ENCODE results near the gene BBS9.
"Not testable (repeated sequence)": the region's sequence is repeated elsewhere in the genome, so short reads cannot be mapped to it uniquely, and the experiment has no call there.

The BBS9 gene

DNA sequence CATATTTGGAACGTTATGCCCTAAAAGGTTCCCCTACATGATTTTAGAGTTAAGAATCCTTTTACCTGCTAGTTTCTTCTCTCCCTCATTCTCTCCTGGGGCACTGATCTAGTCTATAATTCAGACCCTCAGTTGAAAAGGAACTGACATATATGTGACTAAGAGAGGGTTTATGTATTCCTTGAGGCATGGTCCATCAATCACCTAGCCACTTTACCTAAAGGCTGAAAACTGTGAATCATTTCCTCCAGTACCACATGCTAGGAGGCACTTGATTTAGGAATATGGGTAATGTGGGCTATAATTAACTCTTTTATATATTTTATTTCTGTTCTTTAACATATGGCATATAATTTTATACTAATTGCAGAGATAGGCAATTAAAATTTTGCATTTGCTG lies 303.5 kb downstream of the BBS9 start:
- DNase-seq (ENCODE audit: low read depth): no peak

GRCh38 chr7:33433357-33433756 lies 304.0 kb downstream of the BBS9 start:
- no peak for DNase-seq (ENCODE audit: low read depth)

GRCh38 chr7:33444511-33444910 lies 315.1 kb downstream of the BBS9 start:
- DNase-seq (ENCODE audit: low read depth): no peak

- no peak for DNase-seq (ENCODE audit: low read depth)
Observed at GRCh38 chr7:33446551-33446950, 317.2 kb downstream of the BBS9 start.

DNA sequence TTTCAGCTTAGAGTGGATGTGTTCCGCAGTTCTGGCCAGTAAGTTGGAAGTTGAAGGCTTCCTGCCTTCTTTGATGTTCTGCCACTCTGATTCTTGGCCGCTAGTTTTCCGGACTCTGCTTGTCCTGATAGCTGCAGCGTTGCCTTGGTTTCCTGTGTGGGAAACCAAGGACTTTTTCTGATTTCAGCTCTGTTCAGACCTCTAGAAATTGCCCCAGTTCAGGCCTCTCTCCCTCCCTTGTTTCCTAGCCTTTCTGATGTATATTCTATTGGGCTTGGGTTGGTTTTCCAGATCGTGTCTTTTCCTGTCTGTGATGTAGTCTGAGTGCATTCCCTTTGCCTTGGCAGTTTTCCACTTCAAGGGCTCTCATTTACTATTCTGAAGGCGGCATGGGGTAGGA lies 318.7 kb downstream of the BBS9 start:
- DNase-seq (ENCODE audit: low read depth): no peak

DNA sequence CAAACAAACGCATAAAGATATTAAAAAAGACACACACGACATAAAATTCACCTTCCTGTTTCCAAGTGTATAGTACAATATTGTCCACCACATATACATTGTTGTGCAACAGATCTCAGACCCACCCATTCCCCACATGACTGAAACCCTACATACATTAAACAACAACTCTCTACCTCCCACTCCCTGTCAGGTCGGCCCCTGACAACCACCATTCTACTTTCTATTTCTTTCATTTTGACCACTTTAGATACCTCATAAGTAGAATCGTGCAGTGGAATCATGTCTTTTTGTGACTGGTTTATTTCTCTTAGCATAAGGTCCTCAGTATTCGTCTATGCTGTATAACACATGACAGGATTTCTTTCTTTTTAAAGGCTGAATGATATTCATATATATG lies 320.5 kb downstream of the BBS9 start:
- DNase-seq (ENCODE audit: low read depth): no peak

GRCh38 chr7:33452805-33453502 lies 323.6 kb downstream of the BBS9 start:
- no peak for DNase-seq (ENCODE audit: low read depth)

GRCh38 chr7:33457039-33457438 lies 327.7 kb downstream of the BBS9 start:
- DNase-seq (ENCODE audit: low read depth): no peak

DNA sequence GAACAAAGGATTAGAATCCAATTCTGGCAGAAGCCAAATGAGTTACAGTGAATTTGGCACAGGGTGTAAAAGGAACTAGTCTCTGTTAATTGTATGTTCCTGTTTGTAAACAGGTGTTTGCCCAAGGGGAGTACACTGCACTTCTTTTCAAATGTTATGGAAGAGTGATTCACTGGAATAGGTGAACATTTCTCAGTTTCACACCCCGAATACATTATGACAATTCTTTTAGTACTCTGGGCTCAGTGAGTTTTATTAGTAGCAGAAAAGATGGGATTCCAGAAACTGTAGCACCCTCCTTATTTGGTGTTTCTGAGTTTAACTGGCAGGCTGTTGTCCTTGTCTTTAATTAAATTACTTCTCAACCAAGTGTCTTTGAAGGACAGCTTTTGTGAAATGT lies 329.2 kb downstream of the BBS9 start:
- no peak for DNase-seq (ENCODE audit: low read depth)

- no peak for DNase-seq (ENCODE audit: low read depth)
Observed at GRCh38 chr7:33459340-33459751, 330.0 kb downstream of the BBS9 start.

- no peak for DNase-seq (ENCODE audit: low read depth)
Observed at GRCh38 chr7:33463131-33463530, 333.8 kb downstream of the BBS9 start.

DNA sequence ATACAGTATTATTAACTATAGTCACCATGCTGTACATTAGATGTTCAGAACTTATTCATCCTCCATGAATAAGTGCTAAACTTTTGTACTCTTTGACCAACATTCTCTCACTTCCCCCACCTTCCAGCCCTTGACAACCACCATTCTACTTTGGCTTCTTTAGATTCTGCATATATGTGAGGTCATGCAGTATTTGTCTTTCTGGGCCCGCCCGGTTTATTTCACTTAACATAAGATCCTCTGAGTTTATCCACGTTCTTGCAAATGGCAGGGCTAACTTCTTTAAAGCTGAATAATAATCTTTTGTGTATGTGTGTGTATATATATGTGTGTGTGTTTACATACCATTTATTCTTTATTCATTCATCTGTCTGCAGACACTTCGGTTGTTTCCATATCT lies 336.8 kb downstream of the BBS9 start:
- no peak for DNase-seq (ENCODE audit: low read depth)

DNA sequence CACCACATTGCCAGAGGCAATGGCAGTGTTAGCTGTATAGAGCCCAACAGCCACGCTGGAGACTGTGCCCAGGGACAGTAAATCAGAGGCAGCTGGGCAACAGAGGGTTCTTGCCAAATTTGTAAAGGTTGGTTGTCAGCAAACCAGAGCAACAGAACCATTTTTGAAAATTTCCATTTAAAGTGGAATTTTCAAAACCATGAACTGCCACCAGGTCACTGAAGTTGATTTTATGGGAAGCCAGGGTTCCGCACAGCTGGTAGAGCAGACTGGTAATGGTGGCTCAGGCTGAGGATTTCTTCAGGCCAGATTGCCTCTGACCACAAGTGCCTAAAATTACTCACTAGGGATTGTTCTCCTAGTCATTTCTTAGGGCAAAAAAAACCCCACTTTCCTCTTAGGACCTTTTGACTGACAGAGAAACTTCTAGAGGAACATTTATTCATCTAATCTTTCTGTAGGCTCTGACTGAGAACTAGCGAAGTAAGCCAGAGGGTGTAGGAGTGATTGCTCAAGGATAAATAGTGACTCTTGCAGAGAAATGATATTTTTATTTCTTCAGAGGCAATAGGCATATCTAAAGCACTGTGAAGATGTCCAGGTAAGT lies 342.4 kb downstream of the BBS9 start:
- DNase-seq (ENCODE audit: low read depth): no peak

DNA sequence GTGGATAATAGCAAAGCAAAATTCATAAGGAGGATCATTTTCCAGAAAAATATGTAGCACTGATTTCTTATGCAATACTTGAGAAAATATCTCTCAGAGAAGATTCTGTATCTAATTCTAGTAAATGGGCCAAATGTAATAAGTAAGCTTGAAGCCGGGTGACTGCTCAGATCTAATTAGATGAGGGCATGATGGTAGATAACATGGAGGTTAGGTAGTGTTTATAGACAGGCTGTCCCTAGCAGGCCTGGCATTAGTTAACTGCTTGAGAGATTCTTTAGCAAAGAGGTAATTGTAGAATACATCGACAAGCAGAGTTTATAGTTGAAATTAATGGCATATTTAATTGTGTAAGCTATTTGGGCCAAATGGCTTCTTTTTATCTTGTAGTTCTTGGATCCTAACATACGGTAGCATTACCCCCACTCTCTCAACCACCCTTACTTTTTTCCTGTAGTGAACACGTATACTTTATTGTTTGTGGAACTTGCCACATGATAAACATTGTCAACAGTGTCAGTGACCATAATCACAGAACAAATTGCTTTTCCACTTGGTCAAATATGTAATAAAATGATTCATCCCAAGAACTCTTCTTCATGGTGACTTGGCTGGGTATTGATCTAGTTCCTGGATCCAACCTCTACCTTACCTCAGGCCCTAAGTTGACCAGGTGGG lies 343.1 kb downstream of the BBS9 start:
- DNase-seq (ENCODE audit: low read depth): no peak

GRCh38 chr7:33477719-33478480 lies 348.5 kb downstream of the BBS9 start:
- no peak for DNase-seq (ENCODE audit: low read depth)

DNA sequence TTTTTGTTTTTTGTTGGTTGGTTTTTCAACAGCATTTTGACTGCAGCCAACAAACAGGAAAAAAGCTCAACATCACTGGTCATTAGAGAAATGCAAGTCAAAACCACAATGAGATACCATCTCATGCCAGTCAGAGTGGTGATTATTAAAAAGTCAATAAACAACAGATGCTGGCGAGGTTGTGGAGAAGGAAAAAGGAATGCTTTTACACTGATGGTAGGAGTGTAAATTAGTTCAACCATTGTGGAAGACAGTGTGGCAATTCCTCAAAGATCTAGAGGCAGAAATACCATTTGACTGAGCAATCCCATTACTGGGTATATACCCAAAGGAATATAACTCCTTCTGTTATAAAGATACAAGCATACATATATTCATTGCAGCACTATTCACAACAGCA lies 355.1 kb downstream of the BBS9 start:
- not testable (repeated sequence) for DNase-seq (ENCODE audit: low read depth)

DNA sequence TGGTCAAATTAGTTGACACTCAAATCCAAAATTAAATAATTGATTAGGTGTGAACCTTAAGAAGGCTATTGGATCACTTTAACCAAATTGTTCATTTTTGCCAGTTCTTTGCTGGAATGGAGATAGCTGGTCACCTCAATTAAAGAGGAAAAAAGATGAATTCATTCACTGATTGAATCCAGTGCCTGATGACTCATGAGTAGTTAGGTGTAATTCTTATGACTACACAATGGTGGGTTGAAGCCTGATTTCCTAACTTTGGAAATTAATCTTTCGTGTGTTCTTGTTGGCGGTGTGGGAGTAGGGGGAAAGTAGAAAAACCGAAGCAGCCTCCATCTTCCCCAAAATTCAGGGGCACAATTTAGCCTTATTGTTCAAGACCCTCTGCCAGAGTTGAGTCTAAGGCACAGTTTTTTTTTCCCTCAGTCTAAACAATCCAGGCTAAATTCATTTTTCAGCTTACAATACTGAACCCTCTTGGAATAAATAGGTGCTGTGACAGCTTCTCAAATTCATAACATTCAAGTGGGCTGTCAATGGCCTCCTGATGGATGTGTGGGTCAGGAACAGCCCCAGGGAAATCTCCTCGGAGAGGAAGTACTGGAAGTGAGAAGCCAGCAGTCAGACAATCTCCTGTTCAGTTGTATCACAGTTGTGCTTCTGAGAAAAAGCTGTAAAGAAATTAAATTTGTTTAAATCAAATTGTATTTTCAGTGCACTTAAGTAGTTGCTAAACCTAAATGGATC lies 356.6 kb downstream of the BBS9 start:
- DNase-seq (ENCODE audit: low read depth): no peak

- DNase-seq (ENCODE audit: low read depth): no peak
Observed at GRCh38 chr7:33486633-33487032, 357.3 kb downstream of the BBS9 start.

- no peak for DNase-seq (ENCODE audit: low read depth)
Observed at GRCh38 chr7:33487998-33488682, 358.8 kb downstream of the BBS9 start.

GRCh38 chr7:33494474-33494873 lies 365.1 kb downstream of the BBS9 start:
- DNase-seq (ENCODE audit: low read depth): no peak

DNA sequence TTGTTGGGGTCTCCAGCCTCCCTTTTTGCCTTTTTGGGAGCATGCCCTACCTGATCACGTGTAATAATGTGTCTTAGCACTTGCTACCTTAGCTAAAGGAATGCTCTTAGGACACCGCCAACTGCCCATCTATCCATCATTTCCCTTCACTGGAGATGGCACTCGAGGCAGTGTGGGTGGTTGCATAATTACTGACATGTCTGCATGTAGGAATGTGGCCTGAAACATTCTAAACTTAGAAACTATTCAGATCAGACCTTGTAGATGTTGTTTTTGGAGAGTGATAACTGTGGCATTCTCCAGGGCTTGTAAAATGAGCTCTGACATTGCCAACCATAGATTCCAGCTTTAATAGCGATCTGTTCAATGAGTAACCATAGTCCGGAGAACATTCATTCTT lies 365.8 kb downstream of the BBS9 start:
- no peak for DNase-seq (ENCODE audit: low read depth)

Measured in stimulated activated CD8-positive, alpha-beta memory T cell treated with anti-CD3 and anti-CD28 coated beads, Interleukin-12 subunit alpha, Interleukin-12 subunit beta, amount 100 ng/mL, for 1 hour (primary cell).